Endometrium (tissue), 2 donors: ENCODE measurements around the gene NFX1.
"Not testable (repeated sequence)": the region's sequence is repeated elsewhere in the genome, so short reads cannot be mapped to it uniquely, and the experiment has no call there.

ENCODE experiments used
- FAIRE-seq: peaks from 2 replicates; lab custom pipeline; 2012; peaks lifted over from hg19 to GRCh38; lab: Jason Lieb, UNC
- donor health status: control.
- donor health status: control.

NFX1 gene

DNA sequence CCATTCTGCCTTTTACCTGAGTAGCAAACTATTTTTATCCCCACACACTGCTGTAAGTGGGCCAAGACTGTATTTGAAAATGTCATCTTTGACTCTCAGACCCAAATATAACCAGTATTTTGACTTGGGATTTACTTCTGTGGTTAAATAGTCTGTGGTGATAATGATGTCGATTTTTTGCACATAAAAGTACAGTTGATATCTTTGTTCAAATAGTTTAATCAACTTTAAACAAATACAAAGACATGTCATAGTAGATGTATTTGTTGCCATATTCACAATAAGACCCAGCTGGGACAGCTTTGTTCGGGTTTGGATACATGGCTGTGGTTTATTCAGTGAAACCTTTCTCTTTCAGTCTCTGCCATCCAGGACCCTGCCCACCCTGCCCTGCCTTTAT is 20.4 kb downstream of the NFX1 start:
- FAIRE-seq = no peak

DNA sequence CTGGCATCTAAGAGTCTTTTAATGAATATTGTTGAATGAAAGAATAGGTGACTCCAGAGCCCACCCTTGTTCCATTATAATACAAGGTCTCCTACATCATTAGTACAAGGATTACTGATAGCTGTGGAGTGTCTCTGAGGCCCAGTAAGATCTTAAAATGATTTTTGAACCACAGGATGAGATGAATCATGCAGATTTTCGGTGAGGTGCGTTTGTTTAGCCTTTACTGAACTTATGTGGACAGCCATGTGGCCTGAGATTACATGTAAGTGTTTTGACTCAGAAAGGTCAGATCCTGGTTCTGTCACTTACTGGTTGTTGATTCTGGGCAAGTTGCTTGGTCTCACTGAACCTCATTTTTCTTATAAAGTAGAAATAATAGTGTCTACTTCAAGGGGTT is 21.6 kb downstream of the NFX1 start:
- no peak for FAIRE-seq

DNA sequence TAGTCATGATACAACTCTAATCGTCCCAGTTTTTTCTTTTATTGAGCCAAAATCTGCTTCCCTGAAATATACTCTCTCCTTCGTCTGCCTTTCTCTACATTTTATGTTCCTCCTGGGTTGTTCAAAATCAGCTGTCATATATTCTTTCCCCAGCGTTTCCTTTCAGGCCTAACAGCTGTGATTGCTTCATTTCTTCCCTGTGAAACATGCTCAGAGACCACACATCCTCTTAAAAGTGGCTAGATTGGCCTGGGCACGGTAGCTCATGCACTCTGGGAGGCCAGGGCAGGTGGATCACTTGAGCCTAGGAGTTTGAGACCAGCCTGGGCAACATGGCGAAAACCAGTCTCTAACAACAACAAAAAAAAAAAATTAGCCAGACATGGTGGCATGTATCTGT is 25.1 kb downstream of the NFX1 start:
- no peak for FAIRE-seq

- not testable (repeated sequence) for FAIRE-seq
Observed at GRCh38 chr9:33317136-33317535, 26.8 kb downstream of the NFX1 start.

DNA sequence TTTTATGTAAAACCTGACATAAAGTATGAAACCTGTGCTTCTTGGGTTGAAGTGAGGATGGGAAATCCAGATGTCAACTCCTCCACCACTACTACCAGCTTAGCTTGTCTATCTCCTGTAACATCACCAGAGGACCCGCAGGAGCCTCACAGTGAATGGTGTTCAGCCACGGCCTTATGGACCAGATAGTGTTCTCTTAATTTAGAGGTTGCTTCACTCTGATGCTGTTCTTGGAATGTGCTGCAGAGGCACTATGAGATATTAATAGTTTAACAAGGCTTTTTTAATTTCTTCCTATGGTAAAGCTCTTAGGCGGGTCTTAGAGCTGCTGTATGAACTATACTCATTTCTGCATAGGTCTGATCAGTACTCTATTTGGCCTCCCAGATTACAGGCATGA is 27.9 kb downstream of the NFX1 start:
- FAIRE-seq = no peak

- no peak for FAIRE-seq
Observed at GRCh38 chr9:33318781-33319180, 28.5 kb downstream of the NFX1 start.

- no peak for FAIRE-seq
Observed at GRCh38 chr9:33320230-33320567, 29.9 kb downstream of the NFX1 start.

DNA sequence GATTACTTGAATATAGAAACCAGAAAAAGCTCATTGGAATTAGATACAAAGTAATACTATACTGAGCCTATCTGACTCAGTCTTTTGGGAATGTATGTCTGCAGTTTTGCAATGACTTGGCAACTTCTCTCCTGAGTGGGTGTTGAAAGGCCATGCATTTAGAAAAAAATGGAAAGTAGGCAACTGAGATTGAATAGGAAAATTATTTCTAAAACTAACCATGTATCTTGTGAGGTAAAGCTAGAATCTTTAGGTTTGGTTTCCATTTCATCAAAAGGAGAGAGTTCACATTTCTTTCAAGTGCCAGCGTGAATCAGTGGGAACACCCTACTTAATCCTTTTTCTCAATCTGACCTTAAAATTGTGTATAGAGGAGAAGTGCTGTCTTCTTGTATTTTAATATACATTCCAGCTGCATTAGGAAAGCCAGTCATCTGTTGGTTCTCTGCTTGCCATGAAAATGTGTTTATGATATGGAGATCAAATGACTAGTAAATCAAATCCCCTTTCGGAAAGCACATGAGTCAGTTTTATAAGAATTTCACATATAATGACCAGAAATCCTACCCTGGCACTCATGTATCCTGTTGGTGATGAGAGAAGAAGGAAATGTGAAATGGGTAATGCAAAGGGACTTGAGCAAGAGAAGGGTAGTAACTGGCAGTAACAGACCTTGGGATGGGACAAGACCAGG is 30.4 kb downstream of the NFX1 start:
- no peak for FAIRE-seq

- no peak for FAIRE-seq
Observed at GRCh38 chr9:33329117-33329563, 38.8 kb downstream of the NFX1 start.

DNA sequence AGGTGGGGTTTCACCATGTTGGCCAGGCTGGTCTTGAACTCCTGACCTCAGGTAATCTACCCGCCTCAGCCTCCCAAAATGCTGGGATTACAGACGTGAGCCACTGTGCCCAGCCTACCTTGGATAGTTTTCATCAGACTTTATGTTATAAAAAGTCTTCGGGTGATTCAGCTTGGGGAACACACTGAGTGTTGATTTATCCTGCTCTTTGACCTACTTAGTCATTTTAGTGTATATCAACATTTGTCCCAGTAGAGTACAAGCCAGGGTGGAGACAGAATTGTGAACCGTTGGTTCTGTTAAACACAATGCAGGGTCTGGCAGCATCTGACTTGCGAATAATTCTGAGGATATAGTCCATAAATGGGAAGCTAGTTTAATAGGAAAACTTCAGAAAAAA is 39.7 kb downstream of the NFX1 start:
- FAIRE-seq = no peak

GRCh38 chr9:33331377-33331891 is 41.1 kb downstream of the NFX1 start:
- no peak for FAIRE-seq

- no peak for FAIRE-seq
Observed at GRCh38 chr9:33332011-33332410, 41.7 kb downstream of the NFX1 start.

GRCh38 chr9:33332956-33333355 is 42.6 kb downstream of the NFX1 start:
- FAIRE-seq = not testable (repeated sequence)

GRCh38 chr9:33340186-33340585 is 49.9 kb downstream of the NFX1 start:
- FAIRE-seq = no peak

DNA sequence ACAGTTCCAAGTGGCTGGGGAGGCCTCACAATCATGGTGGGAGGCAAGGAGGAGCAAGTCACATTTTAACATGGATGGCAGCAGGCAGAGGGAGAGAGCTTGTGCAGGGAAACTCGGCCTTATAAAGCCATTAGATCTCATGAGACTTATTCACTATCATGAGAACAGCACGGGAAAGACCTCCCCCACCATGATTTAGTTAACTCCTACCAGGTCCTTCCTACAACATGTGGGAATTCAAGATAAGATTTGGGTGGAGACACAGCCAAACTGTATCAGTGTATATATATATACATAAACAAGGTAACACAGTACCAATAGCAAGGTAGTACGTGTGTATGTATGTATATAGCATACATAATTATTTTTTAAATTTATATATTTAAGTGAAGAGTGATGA is 50.9 kb downstream of the NFX1 start:
- FAIRE-seq = no peak

- no peak for FAIRE-seq
Observed at GRCh38 chr9:33344145-33344544, 53.8 kb downstream of the NFX1 start.

DNA sequence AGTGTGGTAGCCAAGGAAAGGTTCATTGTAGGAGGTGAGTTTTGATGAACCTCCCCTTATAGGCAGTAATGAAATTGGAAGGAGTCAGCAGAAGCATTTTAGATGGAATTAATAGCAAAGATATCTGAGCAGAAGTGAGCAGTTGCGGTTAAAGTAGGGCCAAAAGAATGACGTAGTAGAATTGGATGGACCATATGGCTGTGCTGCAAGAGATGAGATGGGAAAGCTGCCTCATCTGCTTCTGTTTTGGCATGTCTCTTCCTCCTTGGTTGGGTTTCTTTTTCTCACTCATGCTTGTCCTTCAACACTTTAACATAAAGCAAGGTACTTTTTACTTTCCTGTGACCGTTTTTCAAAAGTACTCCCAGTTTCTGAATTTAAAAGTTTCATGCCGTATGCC is 56.2 kb downstream of the NFX1 start:
- FAIRE-seq = no peak

- no peak for FAIRE-seq
Observed at GRCh38 chr9:33348998-33349397, 58.7 kb downstream of the NFX1 start.

- FAIRE-seq = no peak
Observed at GRCh38 chr9:33349743-33350142, 59.4 kb downstream of the NFX1 start.

- no peak for FAIRE-seq
Observed at GRCh38 chr9:33350310-33350709, 60.0 kb downstream of the NFX1 start.

GRCh38 chr9:33351547-33351946 is 61.2 kb downstream of the NFX1 start:
- no peak for FAIRE-seq

DNA sequence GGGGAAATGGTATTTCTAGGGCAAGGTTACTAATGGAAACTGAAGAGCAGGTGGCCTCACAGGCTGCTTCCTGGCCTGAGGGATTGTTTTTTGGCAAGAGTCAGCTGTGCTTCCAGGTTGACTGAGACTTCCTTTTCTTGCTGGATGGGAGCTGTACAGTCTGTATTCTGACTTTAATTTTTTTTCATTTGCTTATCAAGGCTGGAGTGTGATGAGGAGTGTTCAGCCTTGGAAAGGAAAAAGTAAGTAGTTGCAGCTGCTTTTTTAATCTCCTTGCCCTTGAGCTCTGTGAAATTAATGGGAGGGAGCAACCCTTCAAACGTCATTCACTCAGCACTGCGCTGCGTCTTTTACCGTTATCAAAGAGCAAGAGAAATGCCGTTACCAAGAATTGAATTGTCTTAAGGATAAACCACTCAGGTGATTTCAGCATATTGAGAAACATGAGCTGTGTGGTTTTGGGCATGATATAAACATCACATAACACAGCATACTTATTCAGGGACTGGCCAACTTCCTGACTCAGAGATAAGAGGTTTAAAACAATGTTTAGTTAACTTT is 64.4 kb downstream of the NFX1 start:
- no peak for FAIRE-seq

DNA sequence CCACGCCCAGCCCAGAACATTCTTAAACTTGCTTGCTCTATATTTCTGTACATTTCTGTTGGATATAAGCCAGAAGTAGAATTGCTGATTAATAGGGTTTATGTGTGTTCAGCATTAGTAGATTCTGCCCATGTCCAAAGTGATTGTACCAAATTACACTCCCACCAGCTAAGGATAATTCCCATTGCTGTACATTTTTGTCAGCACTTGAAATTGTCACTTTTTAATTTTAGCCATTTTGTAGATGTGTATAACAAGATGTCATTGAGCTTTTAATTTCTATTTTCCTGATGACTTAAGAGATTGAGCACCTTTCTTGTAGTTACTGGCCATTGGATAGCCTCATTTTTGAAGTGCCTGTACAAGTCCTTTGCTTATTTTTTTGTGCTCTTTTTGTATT is 65.6 kb downstream of the NFX1 start:
- no peak for FAIRE-seq

DNA sequence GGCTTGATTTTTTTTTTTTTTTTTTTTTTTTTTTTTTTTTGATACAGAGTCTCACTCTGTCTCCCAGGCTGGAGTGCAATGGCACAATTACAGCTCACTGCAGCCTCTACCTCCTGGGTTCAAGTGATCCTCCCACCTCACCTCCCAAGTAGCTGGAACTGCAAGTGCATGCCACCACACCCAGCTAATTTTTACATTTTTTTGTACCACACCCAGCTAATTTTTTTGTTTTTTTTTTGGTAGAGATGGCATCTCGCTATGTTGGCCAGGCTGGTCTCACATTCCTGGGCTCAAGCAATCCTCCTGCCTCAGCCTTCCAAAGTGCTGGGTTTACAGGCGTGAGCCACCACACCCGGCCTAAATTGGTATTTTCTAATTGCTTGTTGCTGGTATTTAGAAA is 68.3 kb downstream of the NFX1 start:
- FAIRE-seq = not testable (repeated sequence)
